CD4-positive, alpha-beta T cell treated with Interleukin-1 beta for 1 hour (primary cell): ENCODE data around the gene DSE.
A peak's percentile ranks its signal among the peaks of the same experiment; 100 is the strongest.

Experiments
- DNase-seq, 2 donors: peaks; one replicate each; pipeline ENCODE4 v3.0.0-alpha.2; 2020 to 2022

The DSE gene

GRCh38 chr6:116389357-116389756 lies 18.6 kb downstream of the DSE start:
- no peak for DNase-seq

- DNase-seq, result no peak
Measured at GRCh38 chr6:116390581-116390980, 19.8 kb downstream of the DSE start.

- peak; percentile 37 to 62 for DNase-seq
Measured at GRCh38 chr6:116392132-116393013, 21.6 kb downstream of the DSE start.

- DNase-seq, result no peak
Measured at GRCh38 chr6:116393430-116393829, 22.7 kb downstream of the DSE start.

- no peak for DNase-seq
Measured at GRCh38 chr6:116395647-116396046, 24.9 kb downstream of the DSE start.

GRCh38 chr6:116396441-116396840 lies 25.7 kb downstream of the DSE start:
- no peak for DNase-seq

GRCh38 chr6:116397914-116398313 lies 27.2 kb downstream of the DSE start:
- no peak for DNase-seq

GRCh38 chr6:116398316-116399010 lies 27.7 kb downstream of the DSE start:
- DNase-seq, result no peak

GRCh38 chr6:116399287-116399686 lies 28.5 kb downstream of the DSE start:
- DNase-seq, result no peak

- no peak for DNase-seq
Measured at GRCh38 chr6:116400328-116400727, 29.6 kb downstream of the DSE start.

- no peak for DNase-seq
Measured at GRCh38 chr6:116402108-116402937, 31.6 kb downstream of the DSE start.

- no peak for DNase-seq
Measured at GRCh38 chr6:116403205-116403604, 32.5 kb downstream of the DSE start.

- no peak for DNase-seq
Measured at GRCh38 chr6:116404696-116405095, 33.9 kb downstream of the DSE start.

GRCh38 chr6:116405138-116405537 lies 34.4 kb downstream of the DSE start:
- DNase-seq, result peak in 1 of 2 donors; percentile 6

- DNase-seq, result no peak
Measured at GRCh38 chr6:116405652-116406356, 35.1 kb downstream of the DSE start.

- no peak for DNase-seq
Measured at GRCh38 chr6:116406678-116407345, 36.1 kb downstream of the DSE start.

GRCh38 chr6:116408491-116408890 lies 37.7 kb downstream of the DSE start:
- DNase-seq, result no peak

- peak in 1 of 2 donors; percentile 39 for DNase-seq
Measured at GRCh38 chr6:116409756-116410155, 39.0 kb downstream of the DSE start.

- no peak for DNase-seq
Measured at GRCh38 chr6:116411284-116411623, 40.5 kb downstream of the DSE start.

GRCh38 chr6:116412270-116412669 lies 41.5 kb downstream of the DSE start:
- DNase-seq, result no peak

- DNase-seq, result no peak
Measured at GRCh38 chr6:116413357-116413756, 42.6 kb downstream of the DSE start.

GRCh38 chr6:116417661-116418060 lies 46.9 kb downstream of the DSE start:
- DNase-seq, result no peak
